H9 (cell line): ENCODE data around the gene FHOD3. TPM values are rescaled to one million over a fixed set of nuclear protein-coding genes. Genes with fewer than 3 reads are reported as not detected.

Source experiments
- DNase-seq: peaks from one replicate; pipeline ENCODE4 v3.0.0-alpha.2; 2017
- H2AFZ ChIP-seq: one replicate; pipeline ENCODE4 v1.6.1; 2013; ENCODE audit warnings: mild to moderate bottlenecking, low read length, control low read depth, moderate library complexity
- H2AK5ac ChIP-seq: 2 replicates; pipeline ENCODE4 v1.6.1; 2013; ENCODE audit warnings: low read length, control low read depth, mixed read lengths; ENCODE audit not compliant: insufficient read length
- H2BK120ac ChIP-seq: one replicate; pipeline ENCODE4 v1.6.1; 2013; ENCODE audit warnings: low read depth, mild to moderate bottlenecking, low read length, control low read depth, inconsistent platforms; ENCODE audit not compliant: poor library complexity, severe bottlenecking
- H2BK12ac ChIP-seq: 2 replicates; pipeline ENCODE4 v1.6.1; 2013; ENCODE audit warnings: low read length, control low read depth, mixed read lengths, low read depth; ENCODE audit not compliant: insufficient read length
- H2BK15ac ChIP-seq: 2 replicates; pipeline ENCODE4 v1.6.1; 2013; ENCODE audit warnings: low read depth, low read length, control low read depth
- H2BK20ac ChIP-seq: one replicate; pipeline ENCODE4 v1.6.1; 2013; ENCODE audit warnings: low read depth, mild to moderate bottlenecking, low read length, control low read depth, inconsistent platforms; ENCODE audit not compliant: poor library complexity, severe bottlenecking
- H2BK5ac ChIP-seq: 2 replicates; pipeline ENCODE4 v1.6.1; 2013; ENCODE audit warnings: low read length, control low read depth, mixed read lengths; ENCODE audit not compliant: insufficient read length
- H3K14ac ChIP-seq: 2 replicates; pipeline ENCODE4 v1.6.1; 2013; ENCODE audit warnings: low read length, control low read depth; ENCODE audit not compliant: insufficient read depth
- H3K18ac ChIP-seq: 2 replicates; pipeline ENCODE4 v1.6.1; 2013; ENCODE audit warnings: low read depth, mild to moderate bottlenecking, mixed read lengths, low read length, control low read depth; ENCODE audit not compliant: insufficient read length
- H3K23ac ChIP-seq: 2 replicates; pipeline ENCODE4 v1.6.1; 2013; ENCODE audit warnings: low read length, control low read depth, mixed read lengths, low read depth; ENCODE audit not compliant: insufficient read length
- H3K23me2 ChIP-seq: 2 replicates; pipeline ENCODE4 v1.6.1; 2013; ENCODE audit warnings: low read depth, mild to moderate bottlenecking, mixed read lengths, low read length, control low read depth; ENCODE audit not compliant: insufficient read length, poor library complexity, severe bottlenecking
- H3K27ac ChIP-seq: 2 replicates; pipeline ENCODE4 v1.5.1; 2013; ENCODE audit warnings: low read length, control low read depth, mixed read lengths, low read depth; ENCODE audit not compliant: insufficient read length
- H3K27me3 ChIP-seq: 2 replicates; pipeline ENCODE4 v1.6.1; 2013; ENCODE audit warnings: low read length, control low read depth, inconsistent platforms; ENCODE audit not compliant: insufficient read depth
- H3K4ac ChIP-seq: 2 replicates; pipeline ENCODE4 v1.6.1; 2013; ENCODE audit warnings: low read depth, mild to moderate bottlenecking, control low read depth, inconsistent platforms, low read length, moderate library complexity
- H3K4me1 ChIP-seq: 2 replicates; pipeline ENCODE4 v1.6.1; 2013; ENCODE audit warnings: low read length, control low read depth, inconsistent platforms; ENCODE audit not compliant: insufficient read depth
- H3K4me2 ChIP-seq: 2 replicates; pipeline ENCODE4 v1.6.1; 2013; ENCODE audit warnings: low read length, control low read depth, mixed read lengths; ENCODE audit not compliant: insufficient read length, insufficient read depth
- H3K56ac ChIP-seq: 2 replicates; pipeline ENCODE4 v1.6.1; 2013; ENCODE audit warnings: low read depth, mild to moderate bottlenecking, mixed read lengths, low read length, control low read depth; ENCODE audit not compliant: insufficient read length
- H3K79me1 ChIP-seq: 2 replicates; pipeline ENCODE4 v1.6.1; 2013; ENCODE audit warnings: low read depth, mild to moderate bottlenecking, moderate library complexity, low read length, control low read depth, inconsistent platforms; ENCODE audit not compliant: insufficient read depth, poor library complexity, severe bottlenecking
- H3K79me2 ChIP-seq: 2 replicates; pipeline ENCODE4 v1.6.1; 2013; ENCODE audit warnings: low read length, control low read depth, inconsistent platforms; ENCODE audit not compliant: insufficient read depth
- H3K9ac ChIP-seq: 2 replicates; pipeline ENCODE4 v1.6.1; 2013; ENCODE audit warnings: low read length, control low read depth, mixed read lengths; ENCODE audit not compliant: insufficient read length; ENCODE audit errors: extremely low read depth
- H3K9me3 ChIP-seq: one replicate; pipeline ENCODE4 v1.6.1; 2013; ENCODE audit warnings: low read depth, low read length, inconsistent platforms; ENCODE audit not compliant: control insufficient read depth
- H3T11ph ChIP-seq: one replicate; pipeline ENCODE4 v1.6.1; 2013; ENCODE audit warnings: mild to moderate bottlenecking, low read length, control low read depth, inconsistent platforms
- H4K20me1 ChIP-seq: one replicate; pipeline ENCODE4 v1.6.1; 2013; ENCODE audit not compliant: control insufficient read depth, insufficient read length, insufficient read depth
- H4K5ac ChIP-seq: 2 replicates; pipeline ENCODE4 v1.6.1; 2013; ENCODE audit warnings: low read depth, mild to moderate bottlenecking, mixed read lengths, low read length, control low read depth; ENCODE audit not compliant: insufficient read length
- H4K8ac ChIP-seq: replicated peaks from 2 replicates; pipeline ENCODE4 v1.6.1; 2013; ENCODE audit warnings: low read length, control low read depth, mixed read lengths, low read depth; ENCODE audit not compliant: insufficient read length
- H4K91ac ChIP-seq: 2 replicates; pipeline ENCODE4 v1.6.1; 2013; ENCODE audit warnings: low read depth, mild to moderate bottlenecking, moderate library complexity, mixed read lengths, low read length, control low read depth; ENCODE audit not compliant: insufficient read length
- H3K27ac Mint-ChIP-seq, 3 experiments: 2 replicates in 2 of 3; 3 replicates in 1 of 3; pipeline ENCODE4 v1.8.0; 2020 to 2021; ENCODE audit warnings: mixed read lengths in 3 of 3, mild to moderate bottlenecking in 1 of 3, moderate library complexity in 1 of 3
- H3K27me3 Mint-ChIP-seq: 2 replicates; pipeline ENCODE4 v1.8.0; 2021; ENCODE audit warnings: low read depth, mild to moderate bottlenecking, moderate library complexity, mixed read lengths
- H3K36me3 Mint-ChIP-seq, 3 experiments: 2 replicates in 2 of 3; 3 replicates in 1 of 3; pipeline ENCODE4 v1.8.0; 2020 to 2021; ENCODE audit warnings: low read depth in 3 of 3, mixed read lengths in 3 of 3; ENCODE audit not compliant: insufficient read depth in 1 of 3
- H3K4me1 Mint-ChIP-seq, 2 experiments: 2 replicates each; pipeline ENCODE4 v1.8.0; 2020; ENCODE audit warnings: mixed read lengths in 2 of 2
- H3K4me3 Mint-ChIP-seq, 2 experiments: 2 replicates in 1 of 2; 3 replicates in 1 of 2; pipeline ENCODE4 v1.8.0; 2020 to 2021; ENCODE audit warnings: mild to moderate bottlenecking in 2 of 2, mixed read lengths in 2 of 2, moderate library complexity in 1 of 2
- H3K9me3 Mint-ChIP-seq, 2 experiments: 2 replicates in 1 of 2; 3 replicates in 1 of 2; pipeline ENCODE4 v1.8.0; 2020; ENCODE audit warnings: mild to moderate bottlenecking in 2 of 2, mixed read lengths in 2 of 2, moderate library complexity in 1 of 2
- CTCF ChIP-seq: fragments of 200-600 bp; sonication (generic); conservative IDR thresholded peaks from 3 replicates; pipeline ENCODE4 v1.8.0; 2021; ENCODE audit warnings: antibody characterized with exemption, mild to moderate bottlenecking
- WGBS: extraction: QIAGEN DNeasy Blood & Tissue Kit; methylation state at CpG from one replicate; pipeline ENCODE4 v1.1.7; 2013; ENCODE audit warnings: missing lambda C conversion rate, low lambda C conversion rate, mixed read lengths; ENCODE audit not compliant: insufficient read length; ENCODE audit errors: extremely low coverage; 5-methylcytosine and 5-hydroxymethylcytosine counted together
- total RNA-seq: library from RNA; stranded (reverse); gene quantifications from 2 replicates; pipeline ENCODE4 v1.2.1, GENCODE V29; 2021

The FHOD3 gene
- total RNA-seq, 1 experiment from 2014 or later: 8.0 TPM

- H3K4me1 ChIP-seq: no peaks in the 10 kb centered on the region
- no peaks in the 10 kb centered on the region for H3K27me3 Mint-ChIP-seq
- TF ChIP-seq CTCF: no peak
- no peak overlapping the region for H2BK12ac ChIP-seq
- H3K23me2 ChIP-seq: no peaks in the 10 kb centered on the region
- H3K79me1 ChIP-seq: no peaks in the 10 kb centered on the region
- H3K4me2 ChIP-seq: no peak overlapping the region
- H3K56ac ChIP-seq: no peak overlapping the region
- no peak overlapping the region for H3K23ac ChIP-seq
- no peaks in the 10 kb centered on the region for H3K9me3 ChIP-seq
- H2BK20ac ChIP-seq: no peak overlapping the region
- H3K4me1 Mint-ChIP-seq: peaks cover 0 to 15% of the 10 kb centered on the region in 2 experiments; a peak in 3 of 4 replicates
- H4K8ac ChIP-seq: no peak overlapping the region
- H2AFZ ChIP-seq: no peak overlapping the region
- H3K4me3 Mint-ChIP-seq: no peak overlapping the region
- H3K9ac ChIP-seq: no peak overlapping the region
- no peak overlapping the region for H3K14ac ChIP-seq
- H2BK15ac ChIP-seq: no peak overlapping the region
- no peak overlapping the region for H4K91ac ChIP-seq
- no peak overlapping the region for H4K5ac ChIP-seq
- H3K9me3 Mint-ChIP-seq: no peaks in the 10 kb centered on the region
- no peaks in the 10 kb centered on the region for H3K27me3 ChIP-seq
- no CpG with 5 or more reads among the region's 3 CpGs for WGBS
- H3T11ph ChIP-seq: no peak overlapping the region
- no peaks in the 10 kb centered on the region for H4K20me1 ChIP-seq
- no peak overlapping the region for H2AK5ac ChIP-seq
- no peaks in the 10 kb centered on the region for H3K79me2 ChIP-seq
- H3K18ac ChIP-seq: no peak overlapping the region
- no peak overlapping the region for H3K27ac Mint-ChIP-seq
- no peak overlapping the region for H3K27ac ChIP-seq
- no peak for DNase-seq
- no peak overlapping the region for H2BK5ac ChIP-seq
- no peaks in the 10 kb centered on the region; a peak in 1 of 7 replicates for H3K36me3 Mint-ChIP-seq
- no peak overlapping the region for H2BK120ac ChIP-seq
- no peak overlapping the region for H3K4ac ChIP-seq
Measured at GRCh38 chr18:36427369-36427768, 129.9 kb downstream of the FHOD3 start.
